ENCODE measurements around the gene BLCAP.

Gene BLCAP

GRCh38 chr20:37521061-37521771 lies 6.5 kb downstream of the BLCAP start, which contains the start of gene NNAT:
Gene NNAT, plus strand, starts transcription at chr20:37521250. Its CDS starts 82 bp downstream, at chr20:37521332.
- ChIA-PET CTCF (no interaction called here), POLR2A (no interaction called here)
- H3K9me3 ChIP-seq (ENCODE audit: control insufficient read depth, insufficient read depth, low read depth, low read length), result no peaks in the 10 kb centered on the region
- TF ChIP-seq ZNF280D (tag by site-specific recombination; IDR thresholded peaks at IDR 0.05) (no peak), ZNF202 (tag by site-specific recombination; IDR thresholded peaks at IDR 0.05; ENCODE audit: borderline replicate concordance) (peak; percentile 52; the same call in 1 of the 2 replicates)
- peaks cover 13% of the 10 kb centered on the region for H3K4me1 ChIP-seq (ENCODE audit: control insufficient read depth, insufficient read depth, low read length)
- H3K36me3 ChIP-seq (ENCODE audit: control insufficient read depth in 2 of 2, insufficient read depth in 1 of 2, low read length in 2 of 2), result peaks cover 0 to 5% of the 10 kb centered on the region in 2 experiments; a peak in 1 of 3 replicates
- H3K4me3 ChIP-seq (ENCODE audit: low read depth, low read length), result no peak within 1 kb of the TSS
- H3K27ac ChIP-seq (ENCODE audit: extremely low read depth, low read depth, low read length), result no peak within 1 kb of the TSS

- Histone ChIP-seq H3K4me3 (ENCODE audit: low read depth, low read length) (no peak overlapping the region), H3K4me1 (ENCODE audit: control insufficient read depth, insufficient read depth, low read length) (peaks cover 13% of the 10 kb centered on the region), H3K27ac (ENCODE audit: extremely low read depth, low read depth, low read length) (no peak overlapping the region), H3K9me3 (ENCODE audit: control insufficient read depth, insufficient read depth, low read depth, low read length) (no peaks in the 10 kb centered on the region), H3K36me3 (ENCODE audit: control insufficient read depth in 2 of 2, insufficient read depth in 1 of 2, low read length in 2 of 2) (peaks cover 0 to 6% of the 10 kb centered on the region in 2 experiments; a peak in 1 of 3 replicates)
- ChIA-PET POLR2A (no interaction called here), CTCF (interaction anchor here (0.5 kb wide), 1 partner anchor 702 kb away, joined by 3 read pairs; no protein-coding TSS in a partner anchor)
- no peak for TF ChIP-seq KLF17 (tag by site-specific recombination; IDR thresholded peaks at IDR 0.05)
- no peak for TF ChIP-seq ZNF48 (tag by site-specific recombination; IDR thresholded peaks at IDR 0.05)
- TF ChIP-seq ZNF664 (tag by site-specific recombination; IDR thresholded peaks at IDR 0.05), result no peak
- TF ChIP-seq ZNF704 (tag by site-specific recombination; IDR thresholded peaks at IDR 0.05), result no peak
- no peak for TF ChIP-seq ZBTB20 (tag by site-specific recombination; IDR thresholded peaks at IDR 0.05)
- no peak for TF ChIP-seq PRDM6 (tag by site-specific recombination; IDR thresholded peaks at IDR 0.05)
- no peak for TF ChIP-seq OSR2 (tag by site-specific recombination; IDR thresholded peaks at IDR 0.05)
- TF ChIP-seq ZNF239 (tag by site-specific recombination; IDR thresholded peaks at IDR 0.05), result no peak
- TF ChIP-seq ZBTB21 (tag by site-specific recombination; IDR thresholded peaks at IDR 0.05), result no peak
- TF ChIP-seq ZBTB7A (tag by site-specific recombination; IDR thresholded peaks at IDR 0.05; ENCODE audit: low read depth), result no peak
- TF ChIP-seq SALL2 (tag by site-specific recombination; IDR thresholded peaks at IDR 0.05; ENCODE audit: borderline replicate concordance), result no peak
- TF ChIP-seq ZFHX2 (tag by site-specific recombination; conservative IDR thresholded peaks at IDR 0.05), result no peak
- no peak for TF ChIP-seq ZNF10 (tag by site-specific recombination; IDR thresholded peaks at IDR 0.05)
- no peak for TF ChIP-seq PRDM2 (tag by site-specific recombination; IDR thresholded peaks at IDR 0.05; ENCODE audit: borderline replicate concordance)
These were observed 7.2 kb downstream of the BLCAP start for GRCh38 chr20:37520419-37520955.

Data from HEK293 (cell line).